Thyroid gland (tissue), 4 donors: ENCODE measurements around the gene IL26.

Experiments used
- CTCF ChIP-seq, 6 experiments: fragments of 200-600 bp in 3 of 6; fragments of 450-650 bp in 3 of 6; sonication (generic) in 3 of 6; IDR thresholded peaks; one replicate each; pipeline ENCODE4 v1.5.1; 2016 to 2019; ENCODE audit warnings: antibody characterized with exemption in 6 of 6, mild to moderate bottlenecking in 2 of 6, inconsistent platforms in 1 of 6, moderate library complexity in 1 of 6
- POLR2A ChIP-seq, 2 donors: fragments of 450-650 bp; IDR thresholded peaks; one replicate each; pipeline ENCODE4 v1.6.1; 2017; ENCODE audit warnings: antibody characterized with exemption in 2 of 2, mild to moderate bottlenecking in 2 of 2, moderate library complexity in 1 of 2

- TF ChIP-seq CTCF (IDR thresholded peaks at IDR 0.05) (no peak), POLR2A (IDR thresholded peaks at IDR 0.05) (no peak)
Observed at GRCh38 chr12:68163560-68164081, 62.0 kb downstream of the IL26 start.
